ENCODE data around the gene ANKS4B. TPM values are rescaled to one million over a fixed set of nuclear protein-coding genes. Genes with fewer than 3 reads are reported as not detected.

The ANKS4B gene
- total RNA-seq, result 0.05 TPM

GRCh38 chr16:21233521-21234150, at the start of gene ANKS4B:
ANKS4B (plus strand) TSS chr16:21233699; CDS start chr16:21233738, 39 bp downstream.

GRCh38 chr16:21211486-21211885, 22.0 kb upstream of the ANKS4B start, which contains the start of gene ZP2:
ZP2 (minus strand) TSS chr16:21211574; CDS start chr16:21211547, 27 bp downstream.

GRCh38 chr16:21277927-21278706, 44.6 kb downstream of the ANKS4B start, which contains the start of gene CRYM:
CRYM (minus strand) TSS chr16:21278290; CDS start chr16:21278251, 39 bp downstream.

Other genes with a start within 250 kb of the ANKS4B start
- gene DNAH3, start 82.9 kb upstream of the ANKS4B start, total RNA-seq, result not detected
- gene LDAF1, start 75.0 kb upstream of the ANKS4B start, total RNA-seq, result 43.0 TPM
- 0.33 TPM for gene ZP2, start 22.1 kb upstream of the ANKS4B start, total RNA-seq
- gene CRYM, start 44.6 kb downstream of the ANKS4B start, total RNA-seq, result 58.2 TPM